ENCODE results near the gene KRTAP4-8. TPM values are rescaled to one million over a fixed set of nuclear protein-coding genes. Genes with fewer than 3 reads are reported as not detected.
"Not testable (repeated sequence)": the region's sequence is repeated elsewhere in the genome, so short reads cannot be mapped to it uniquely, and the experiment has no call there.

The KRTAP4-8 gene
- total and polyA plus RNA-seq, 2 donors = not detected

GRCh38 chr17:41121742-41122141, 23.8 kb upstream of the KRTAP4-8 start:
- WGBS = 88% methylated on average over 2 of the region's 2 CpGs
- Histone ChIP-seq H3K4me1 (ENCODE audit: insufficient read depth) (no peaks in the 10 kb centered on the region), H3K4me3 (ENCODE audit: low read depth, low read length) (no peak overlapping the region), H3K36me3 (ENCODE audit: insufficient read depth) (no peaks in the 10 kb centered on the region), H3K27ac (ENCODE audit: low read depth) (no peak overlapping the region)
- DNase-seq (ENCODE audit: extremely low spot score) = no peak

GRCh38 chr17:41119696-41120690, 22.1 kb upstream of the KRTAP4-8 start:
- DNase-seq (ENCODE audit: extremely low spot score) = not testable (repeated sequence)

GRCh38 chr17:41118721-41119120, 20.8 kb upstream of the KRTAP4-8 start:
- H3K36me3 ChIP-seq (ENCODE audit: insufficient read depth) = no peaks in the 10 kb centered on the region
- DNase-seq (ENCODE audit: extremely low spot score) = no peak
- no peaks in the 10 kb centered on the region for H3K4me1 ChIP-seq (ENCODE audit: insufficient read depth)
- H3K4me3 ChIP-seq (ENCODE audit: low read depth, low read length) = no peak overlapping the region
- H3K27ac ChIP-seq (ENCODE audit: low read depth) = no peak overlapping the region
- 88% methylated on average over 4 of the region's 4 CpGs for WGBS

More at GRCh38 chr17:41119696-41120690, 22.1 kb upstream of the KRTAP4-8 start:
- H3K4me3 ChIP-seq (ENCODE audit: low read depth, low read length); H3K27ac ChIP-seq (ENCODE audit: low read depth); H3K4me1 ChIP-seq (ENCODE audit: insufficient read depth); H3K36me3 ChIP-seq (ENCODE audit: insufficient read depth): not testable (repeated sequence)
- 60% methylated on average over 11 of the region's 11 CpGs for WGBS

- not testable (repeated sequence) for H3K27ac ChIP-seq (ENCODE audit: low read depth); H3K4me3 ChIP-seq (ENCODE audit: low read depth, low read length); H3K4me1 ChIP-seq (ENCODE audit: insufficient read depth); H3K36me3 ChIP-seq (ENCODE audit: insufficient read depth); DNase-seq (ENCODE audit: extremely low spot score)
- WGBS = 74% methylated on average over 10 of the region's 10 CpGs
Measured at GRCh38 chr17:41117846-41118386, 20.0 kb upstream of the KRTAP4-8 start, which contains the start of gene KRTAP4-11. Gene KRTAP4-11 (minus strand): TSS chr17:41118373. CDS start chr17:41118315, 58 bp downstream.

- DNase-seq (ENCODE audit: extremely low spot score) = no peak
- 47% methylated on average over 5 of the region's 5 CpGs for WGBS
- H3K4me1 ChIP-seq (ENCODE audit: insufficient read depth) = no peaks in the 10 kb centered on the region
- H3K4me3 ChIP-seq (ENCODE audit: low read depth, low read length) = no peak overlapping the region
- H3K27ac ChIP-seq (ENCODE audit: low read depth) = no peak overlapping the region
- H3K36me3 ChIP-seq (ENCODE audit: insufficient read depth) = no peaks in the 10 kb centered on the region
Measured at GRCh38 chr17:41116297-41116696, 18.4 kb upstream of the KRTAP4-8 start.

- H3K4me3 ChIP-seq (ENCODE audit: low read depth, low read length) = no peak overlapping the region
- WGBS = 79% methylated on average over 2 of the region's 2 CpGs
- DNase-seq (ENCODE audit: extremely low spot score) = no peak
- H3K4me1 ChIP-seq (ENCODE audit: insufficient read depth) = no peaks in the 10 kb centered on the region
- no peaks in the 10 kb centered on the region for H3K36me3 ChIP-seq (ENCODE audit: insufficient read depth)
- no peak overlapping the region for H3K27ac ChIP-seq (ENCODE audit: low read depth)
Measured at GRCh38 chr17:41111151-41111885, 13.4 kb upstream of the KRTAP4-8 start.

- not testable (repeated sequence) for H3K27ac ChIP-seq (ENCODE audit: low read depth); H3K36me3 ChIP-seq (ENCODE audit: insufficient read depth); H3K4me3 ChIP-seq (ENCODE audit: low read depth, low read length); DNase-seq (ENCODE audit: extremely low spot score); H3K4me1 ChIP-seq (ENCODE audit: insufficient read depth)
- WGBS = 37% methylated on average over 1 of the region's 1 CpG
Measured at GRCh38 chr17:41108728-41109386, 10.9 kb upstream of the KRTAP4-8 start.

- H3K4me1 ChIP-seq (ENCODE audit: insufficient read depth) = no peaks in the 10 kb centered on the region
- no peak overlapping the region for H3K4me3 ChIP-seq (ENCODE audit: low read depth, low read length)
- DNase-seq (ENCODE audit: extremely low spot score) = no peak
- no peak overlapping the region for H3K27ac ChIP-seq (ENCODE audit: low read depth)
- no peaks in the 10 kb centered on the region for H3K36me3 ChIP-seq (ENCODE audit: insufficient read depth)
- WGBS = 60% methylated on average over 1 of the region's 1 CpG
Measured at GRCh38 chr17:41107941-41108450, 10.1 kb upstream of the KRTAP4-8 start.

GRCh38 chr17:41105347-41105746, 7.4 kb upstream of the KRTAP4-8 start, which contains the start of gene KRTAP4-9:
Gene KRTAP4-9 (plus strand): TSS chr17:41105389. CDS start chr17:41105389, 0 bp downstream.
- H3K36me3 ChIP-seq (ENCODE audit: insufficient read depth); H3K4me3 ChIP-seq (ENCODE audit: low read depth, low read length): not testable (repeated sequence)
- 73% methylated on average over 10 of the region's 10 CpGs for WGBS

GRCh38 chr17:41104386-41105038, 6.6 kb upstream of the KRTAP4-8 start:
- WGBS = 68% methylated on average over 2 of the region's 2 CpGs

More at GRCh38 chr17:41105347-41105746, 7.4 kb upstream of the KRTAP4-8 start, which contains the start of gene KRTAP4-9:
- not testable (repeated sequence) for H3K4me1 ChIP-seq (ENCODE audit: insufficient read depth); H3K27ac ChIP-seq (ENCODE audit: low read depth); DNase-seq (ENCODE audit: extremely low spot score)

GRCh38 chr17:41103896-41104295, 6.0 kb upstream of the KRTAP4-8 start:
- Histone ChIP-seq H3K4me3 (ENCODE audit: low read depth, low read length) (no peak overlapping the region), H3K4me1 (ENCODE audit: insufficient read depth) (no peaks in the 10 kb centered on the region), H3K36me3 (ENCODE audit: insufficient read depth) (no peaks in the 10 kb centered on the region), H3K27ac (ENCODE audit: low read depth) (no peak overlapping the region)
- no peak for DNase-seq (ENCODE audit: extremely low spot score)
- WGBS = 88% methylated on average over 1 of the region's 1 CpG

More at GRCh38 chr17:41104386-41105038, 6.6 kb upstream of the KRTAP4-8 start:
- H3K4me3 ChIP-seq (ENCODE audit: low read depth, low read length); H3K4me1 ChIP-seq (ENCODE audit: insufficient read depth); H3K27ac ChIP-seq (ENCODE audit: low read depth); H3K36me3 ChIP-seq (ENCODE audit: insufficient read depth); DNase-seq (ENCODE audit: extremely low spot score): not testable (repeated sequence)

- no peak for DNase-seq (ENCODE audit: extremely low spot score)
- Histone ChIP-seq H3K36me3 (ENCODE audit: insufficient read depth) (no peaks in the 10 kb centered on the region), H3K4me1 (ENCODE audit: insufficient read depth) (no peaks in the 10 kb centered on the region), H3K27ac (ENCODE audit: low read depth) (no peak within 1 kb of the TSS), H3K4me3 (ENCODE audit: low read depth, low read length) (no peak within 1 kb of the TSS)
- WGBS = 46% methylated on average over 10 of the region's 10 CpGs
Measured at GRCh38 chr17:41101586-41102259, 3.8 kb upstream of the KRTAP4-8 start, which contains the start of gene KRTAP4-16. Gene KRTAP4-16 (minus strand): TSS chr17:41102209. CDS start chr17:41102209, 0 bp downstream.

Measured in urinary bladder (tissue), 4 donors.